ENCODE data around the gene RNASEH1.
"Not testable (repeated sequence)": the region's sequence is repeated elsewhere in the genome, so short reads cannot be mapped to it uniquely, and the experiment has no call there.

Gene RNASEH1

DNA sequence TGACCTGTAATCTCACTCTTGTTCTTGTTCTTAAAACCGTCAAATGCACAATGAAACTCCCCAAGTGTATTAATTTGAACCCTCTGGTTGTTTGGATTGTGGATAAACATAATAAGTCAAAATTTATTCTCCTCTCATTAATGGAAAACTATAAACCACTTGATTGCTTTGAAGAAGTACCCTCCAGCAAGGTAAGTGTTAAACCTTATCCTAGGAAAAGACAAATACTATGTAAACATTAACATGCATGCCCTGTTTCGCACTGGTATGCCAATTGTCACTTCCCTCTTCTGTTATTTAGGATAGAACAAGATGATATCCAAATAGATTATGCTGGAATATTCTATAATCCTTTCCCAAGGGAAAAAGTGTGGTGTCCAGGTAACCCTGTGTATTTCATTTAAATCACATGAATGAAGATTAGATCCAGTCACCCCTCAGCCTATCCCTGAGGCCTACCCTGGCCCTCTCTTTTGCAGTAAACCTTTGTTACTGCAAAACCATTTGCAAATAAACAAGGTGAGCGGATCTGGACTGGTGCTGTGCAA is 40.1 kb downstream of the RNASEH1 start:
- no peak for DNase-seq

DNA sequence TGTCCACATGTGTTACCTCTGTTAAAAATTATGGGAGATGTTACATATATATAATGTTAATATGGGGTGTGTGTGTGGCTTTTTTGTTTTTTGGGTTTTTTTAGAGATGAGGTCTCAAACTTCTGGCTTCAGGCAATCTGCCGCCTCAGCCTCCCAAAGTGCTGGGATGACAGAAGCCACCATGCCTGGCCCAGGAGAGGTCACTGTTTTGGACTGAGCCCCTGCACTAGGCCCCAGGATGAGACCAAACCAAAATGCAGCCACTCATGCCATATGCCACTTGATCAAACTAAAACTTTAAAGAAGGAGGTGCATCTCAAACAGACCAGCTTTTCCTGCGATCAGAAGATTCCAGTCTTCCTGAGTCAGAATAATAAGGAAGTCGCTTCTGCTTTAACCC is 41.3 kb downstream of the RNASEH1 start:
- no peak for DNase-seq

DNA sequence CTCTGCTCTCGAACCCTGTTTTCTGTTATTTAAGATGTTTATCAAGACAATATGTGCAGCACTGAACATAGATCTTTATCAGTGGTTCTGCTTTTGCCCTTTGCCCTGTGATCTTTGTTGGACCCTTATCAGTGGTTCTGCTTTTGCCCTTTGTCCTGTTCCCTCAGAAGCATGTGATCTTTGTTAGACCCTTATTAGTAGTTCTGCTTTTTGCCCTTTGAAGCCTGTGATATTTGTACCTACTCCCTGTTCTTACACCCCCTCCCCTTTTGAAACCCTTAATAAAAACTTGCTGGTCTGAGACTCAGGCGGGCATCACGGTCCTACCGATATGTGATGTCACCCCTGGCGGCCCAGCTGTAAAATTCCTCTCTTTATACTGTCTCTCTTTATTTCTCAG is 42.7 kb downstream of the RNASEH1 start:
- not testable (repeated sequence) for DNase-seq

DNA sequence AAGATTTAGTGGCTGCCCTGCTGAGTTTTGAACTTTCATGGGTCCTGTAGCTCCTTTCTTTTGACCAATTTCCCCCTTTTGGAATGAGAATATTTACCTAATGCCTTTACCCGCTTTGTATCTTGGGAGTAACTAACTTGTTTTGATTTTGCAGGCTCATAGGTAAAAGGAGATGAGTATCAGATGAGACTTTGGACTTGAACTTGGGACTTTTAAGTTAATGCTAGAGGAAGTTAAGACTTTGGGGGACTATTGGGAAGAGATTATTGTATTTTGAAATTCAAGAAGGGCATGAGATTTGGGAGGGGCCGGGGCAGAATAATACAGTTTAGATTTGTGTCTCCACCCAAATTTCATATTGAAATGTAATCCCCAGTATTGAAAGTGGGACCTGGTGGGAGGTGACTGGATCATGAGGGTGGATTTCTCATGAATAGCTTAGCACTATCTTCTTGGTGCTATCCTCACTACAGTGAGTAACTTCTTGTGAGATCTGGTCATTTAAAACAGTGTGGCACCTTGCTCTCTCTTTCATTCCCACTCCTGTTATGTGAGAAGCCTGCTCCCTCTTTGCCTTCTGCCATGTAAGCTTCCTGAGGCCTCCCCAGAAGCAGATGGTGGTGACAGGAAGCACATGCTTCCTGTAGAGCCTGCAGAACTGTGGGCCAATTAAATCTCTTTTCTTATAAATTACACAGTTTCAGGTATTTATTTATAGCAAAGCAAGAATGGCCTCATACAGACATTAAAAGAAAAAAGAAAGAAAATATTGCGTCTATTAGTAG is 44.9 kb downstream of the RNASEH1 start:
- DNase-seq = no peak

DNA sequence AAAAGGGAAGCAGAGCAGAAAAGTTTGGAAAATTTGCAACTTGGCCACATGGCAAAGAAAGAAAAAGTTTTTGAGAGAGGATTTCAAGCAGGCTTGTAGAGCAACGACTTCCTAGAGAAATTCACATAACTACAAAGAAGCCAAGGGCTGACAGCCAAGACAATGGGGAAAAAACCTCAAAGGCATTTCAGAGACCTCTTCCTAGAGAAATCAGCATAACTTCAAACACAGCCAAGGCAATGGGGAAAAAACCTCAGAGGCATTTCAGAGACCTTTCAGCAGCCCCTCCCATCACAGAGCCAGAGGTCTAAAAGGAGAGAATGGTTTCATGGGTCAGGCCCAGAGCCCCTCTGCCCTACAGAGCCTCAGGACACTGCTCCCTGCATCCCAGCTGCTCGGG is 46.0 kb downstream of the RNASEH1 start:
- no peak for DNase-seq

DNA sequence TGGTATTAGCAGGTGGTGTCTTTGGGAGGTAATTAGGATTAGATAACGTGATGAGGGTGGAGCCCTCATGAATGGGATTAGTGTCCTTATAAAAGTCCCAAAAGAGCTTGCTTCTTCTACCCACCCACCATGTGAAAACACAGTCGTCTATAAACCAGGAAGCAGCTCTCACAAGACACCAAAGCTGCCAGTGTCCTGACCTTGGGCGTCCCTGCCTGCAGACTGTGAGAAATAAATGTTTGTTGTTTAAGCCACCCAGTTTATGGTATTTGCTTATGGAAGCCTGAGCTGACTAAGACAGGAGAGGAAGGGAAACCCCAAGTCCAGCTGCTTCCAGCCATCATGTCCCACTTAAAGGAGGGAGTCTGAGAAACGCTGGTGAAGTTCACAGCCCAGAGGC is 52.4 kb downstream of the RNASEH1 start:
- DNase-seq = no peak

DNA sequence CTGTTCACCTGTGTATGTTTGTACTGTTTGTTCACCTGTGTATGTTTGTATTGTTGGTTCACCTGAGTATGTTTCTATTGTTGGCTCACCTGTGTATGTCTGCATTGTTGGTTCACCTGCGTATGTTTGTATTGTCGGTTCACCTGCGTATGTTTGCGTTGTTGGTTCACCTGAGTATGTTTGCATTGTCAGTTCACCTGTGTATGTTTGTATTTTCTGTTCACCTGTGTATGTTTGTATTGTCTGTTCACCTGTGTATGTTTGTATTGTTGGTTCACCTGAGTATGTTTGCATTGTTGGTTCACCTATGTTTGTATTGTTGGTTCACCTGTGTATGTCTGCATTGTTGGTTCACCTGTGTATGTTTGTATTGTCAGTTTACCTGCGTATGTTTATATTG is 53.4 kb downstream of the RNASEH1 start:
- DNase-seq = no peak

DNA sequence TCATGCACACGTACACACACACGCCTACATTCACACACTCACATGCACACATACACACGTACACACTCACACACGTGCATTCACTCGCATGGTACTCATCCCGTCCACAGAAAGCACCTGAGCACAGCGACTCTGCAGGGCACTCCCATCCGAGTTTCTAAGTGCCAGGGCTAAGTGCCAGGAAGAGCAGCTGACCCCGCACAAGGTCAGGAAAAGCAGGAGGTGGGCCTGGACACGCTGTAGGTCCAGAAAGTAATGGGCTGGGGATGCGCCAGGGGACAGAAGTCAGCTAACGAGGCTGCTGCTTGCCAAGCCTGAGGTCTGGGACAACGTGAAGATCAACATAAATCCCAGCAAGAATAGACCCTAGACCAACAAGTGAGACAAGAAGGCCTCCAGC is 54.6 kb downstream of the RNASEH1 start:
- DNase-seq = no peak

DNA sequence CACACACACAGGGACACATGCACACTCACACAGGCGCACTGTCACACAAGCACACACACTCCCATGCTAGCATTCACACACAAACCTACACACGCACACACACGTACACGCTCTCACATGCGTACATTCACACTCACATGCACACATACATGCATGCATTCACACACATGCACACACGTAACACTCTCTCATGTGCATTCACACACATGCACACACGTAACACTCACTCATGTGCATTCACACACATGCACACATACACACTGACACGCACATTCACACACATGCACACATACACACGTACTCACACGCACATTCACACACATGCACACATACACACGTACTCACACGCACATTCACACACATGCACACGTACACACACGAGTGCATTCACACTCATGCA is 55.1 kb downstream of the RNASEH1 start:
- DNase-seq = no peak

DNA sequence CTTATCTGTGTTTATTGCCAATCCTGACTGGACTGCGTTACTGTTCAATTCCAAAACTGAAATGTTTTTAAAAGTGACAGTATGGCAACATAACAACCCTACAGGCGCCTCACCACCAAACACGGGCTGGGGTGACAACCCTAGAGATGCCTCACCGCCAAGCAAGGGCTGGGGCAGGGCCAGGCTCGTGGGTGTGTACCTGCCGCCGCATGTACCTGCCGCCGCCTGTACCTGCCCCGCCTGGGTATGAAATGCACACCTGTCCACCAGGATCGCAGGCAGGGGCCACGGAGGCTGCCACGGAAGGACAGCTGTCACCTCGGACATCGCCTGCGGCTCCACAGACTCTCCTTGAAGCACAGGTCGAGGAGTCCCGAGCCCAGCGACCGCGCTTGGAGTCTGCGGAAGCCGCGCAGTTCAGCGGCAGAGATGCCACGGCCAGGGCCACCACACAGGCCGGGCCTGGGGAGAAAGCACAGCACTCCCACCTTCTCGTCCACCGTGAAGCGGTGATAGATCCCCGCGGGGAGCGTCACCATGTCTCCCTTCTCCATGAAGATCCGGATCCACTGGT is 57.7 kb downstream of the RNASEH1 start:
- no peak for DNase-seq

DNA sequence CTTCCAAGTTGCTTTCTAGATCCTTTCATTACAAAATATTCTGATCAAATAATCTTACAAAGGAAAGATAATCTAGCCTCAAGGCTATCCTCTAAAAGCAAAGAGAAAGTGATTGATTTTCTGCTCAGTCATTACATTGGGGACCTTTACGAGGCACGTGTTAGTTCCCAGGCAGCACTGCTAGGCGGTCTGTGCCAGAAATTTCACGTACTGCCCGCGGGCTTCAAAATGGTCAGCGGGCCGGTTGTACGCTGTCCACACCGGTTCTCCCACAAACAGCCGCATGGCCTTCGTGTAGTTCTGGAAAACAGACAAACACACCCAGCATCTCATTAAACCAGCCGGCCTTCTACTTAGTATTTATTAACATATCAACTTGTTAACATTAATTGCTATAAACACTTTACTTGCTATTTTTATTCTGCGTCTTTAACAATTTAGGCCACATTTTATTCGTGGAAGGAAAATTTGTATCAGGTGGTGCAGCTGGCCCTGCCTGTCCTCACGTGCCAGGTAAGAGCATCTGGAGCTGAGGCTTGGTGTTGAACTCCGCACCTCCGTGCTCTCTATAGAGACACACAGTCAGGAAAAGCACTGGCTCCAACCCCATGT is 59.2 kb downstream of the RNASEH1 start:
- no peak for DNase-seq

DNA sequence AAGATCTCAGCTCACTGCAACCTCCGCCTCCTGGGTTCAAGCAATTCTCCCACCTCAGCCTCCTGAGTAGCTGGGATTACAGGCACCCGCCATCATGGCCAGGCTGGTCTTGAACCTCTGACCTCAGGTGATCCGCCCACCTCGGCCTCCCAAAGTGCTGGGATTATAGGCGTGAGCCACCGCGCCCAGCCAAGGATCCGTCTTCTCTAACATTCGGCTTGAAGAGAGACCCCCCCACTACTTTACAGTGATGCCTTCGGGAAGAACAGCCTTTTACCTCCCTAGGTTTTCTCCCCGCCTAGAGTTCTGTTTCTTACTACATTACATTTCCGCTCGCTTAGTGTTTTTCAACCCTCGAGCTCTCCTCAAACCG is 61.4 kb downstream of the RNASEH1 start:
- DNase-seq = peak; percentile 16

All from right forelimb (tissue), 1 donor.